HG03095 (cell line): ENCODE results near the gene PTH1R.

Experiments used
- ATAC-seq: cut with Tn5 transposase; IDR thresholded peaks from one replicate; pipeline ENCODE4 v1.9.1; 2021; ENCODE audit warnings: moderate library complexity; ENCODE audit not compliant: unreplicated experiment

Gene PTH1R

GRCh38 chr3:46926871-46927717 lies 49.6 kb downstream of the PTH1R start:
- peak; percentile 51 for ATAC-seq

GRCh38 chr3:46927718-46928073 lies 50.2 kb downstream of the PTH1R start:
- ATAC-seq: no peak

DNA sequence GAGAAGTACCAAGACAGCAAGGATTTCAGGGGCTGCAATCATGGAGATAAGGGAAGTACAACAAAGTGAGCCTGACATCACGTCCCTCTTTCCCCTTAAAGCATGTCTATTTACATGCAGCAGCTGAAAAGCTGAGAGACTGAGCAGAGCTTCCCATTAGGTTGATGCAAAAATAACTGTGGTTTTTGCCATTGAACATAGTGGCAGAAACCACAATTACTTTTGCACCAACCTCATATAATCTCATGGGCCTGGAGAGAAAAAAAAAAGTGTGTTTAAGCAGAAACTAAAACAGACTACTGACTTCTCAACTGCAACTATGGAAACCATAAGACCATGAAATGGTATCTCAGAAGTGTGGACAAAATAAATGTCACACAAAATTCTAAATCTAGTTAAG lies 50.8 kb downstream of the PTH1R start:
- ATAC-seq: no peak

- no peak for ATAC-seq
Observed at GRCh38 chr3:46929324-46929723, 51.8 kb downstream of the PTH1R start.

GRCh38 chr3:46930166-46930944 lies 52.8 kb downstream of the PTH1R start:
- no peak for ATAC-seq

DNA sequence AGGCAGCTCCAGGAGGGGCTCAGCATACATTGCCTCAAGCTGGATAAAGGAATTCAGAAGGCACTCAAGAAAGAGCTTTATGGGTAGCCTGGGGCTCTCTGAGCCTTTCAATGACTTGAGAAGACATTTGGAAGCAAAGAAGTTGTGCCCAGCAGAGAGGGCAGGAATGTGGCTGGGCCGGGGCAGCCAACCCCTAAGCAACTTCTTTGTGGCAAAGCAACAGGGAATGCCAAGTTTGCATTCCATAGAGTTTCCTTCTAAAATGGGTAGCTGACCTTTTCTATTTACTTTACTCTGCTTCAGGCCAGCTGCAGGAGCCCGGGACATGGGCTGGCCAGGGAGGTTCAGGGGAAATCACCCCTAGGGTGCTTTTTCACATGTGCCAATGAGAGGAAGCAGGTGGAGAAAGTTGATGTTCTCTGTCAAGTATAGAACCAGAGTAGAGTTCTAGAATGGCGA lies 53.5 kb downstream of the PTH1R start:
- no peak for ATAC-seq

DNA sequence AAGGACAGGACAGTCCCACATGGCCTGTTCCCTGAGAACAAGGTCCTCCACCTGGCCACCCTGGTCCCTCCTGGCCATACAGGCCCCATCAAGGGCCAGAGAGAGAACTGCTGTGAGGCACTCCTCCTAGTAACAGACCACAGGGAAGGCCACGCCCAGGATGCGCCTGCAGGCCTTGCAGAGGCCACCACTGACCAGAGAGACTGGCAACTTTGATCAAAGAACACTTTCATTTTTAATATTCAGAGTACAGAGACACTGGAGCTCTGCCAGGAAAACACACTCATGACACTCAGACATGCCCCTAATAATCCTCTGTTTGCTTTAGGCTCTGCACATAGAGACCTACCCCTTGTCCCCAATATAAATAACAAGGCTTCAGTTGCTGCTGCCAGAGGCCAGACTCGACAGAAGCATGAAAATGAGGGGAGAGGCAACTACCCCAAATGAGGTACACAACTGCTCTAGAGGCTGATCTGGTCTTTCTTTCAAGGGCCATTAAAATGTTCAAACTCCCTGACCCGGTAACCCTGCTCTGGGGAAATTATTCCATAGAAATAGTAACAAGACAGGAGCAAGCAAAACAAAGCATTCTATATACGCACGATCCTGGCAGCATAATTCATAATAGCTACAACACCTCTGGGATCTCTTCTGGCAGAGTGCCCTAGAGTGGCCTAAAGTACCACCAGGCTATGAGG lies 54.3 kb downstream of the PTH1R start:
- ATAC-seq: no peak

GRCh38 chr3:46932455-46933225 lies 55.1 kb downstream of the PTH1R start:
- ATAC-seq: no peak

DNA sequence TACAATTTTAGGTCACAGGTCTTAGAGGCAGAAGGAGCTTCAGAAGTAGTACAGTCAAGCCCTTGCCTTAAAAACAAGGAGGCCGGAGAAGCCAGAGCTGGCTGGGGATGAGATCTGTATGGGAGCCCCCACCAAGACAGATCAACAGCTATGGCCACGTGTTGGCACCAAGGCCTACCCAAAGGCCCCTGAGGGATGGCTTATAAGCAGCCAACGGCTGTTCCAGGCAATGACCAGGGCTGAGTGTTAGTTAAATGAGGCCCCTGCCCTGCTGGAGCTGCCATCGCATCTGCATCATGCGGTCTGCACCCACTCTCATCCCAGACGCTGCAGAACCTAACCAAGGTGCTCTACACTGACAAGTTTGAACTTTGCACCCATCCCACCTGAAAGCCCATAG lies 55.7 kb downstream of the PTH1R start:
- no peak for ATAC-seq

DNA sequence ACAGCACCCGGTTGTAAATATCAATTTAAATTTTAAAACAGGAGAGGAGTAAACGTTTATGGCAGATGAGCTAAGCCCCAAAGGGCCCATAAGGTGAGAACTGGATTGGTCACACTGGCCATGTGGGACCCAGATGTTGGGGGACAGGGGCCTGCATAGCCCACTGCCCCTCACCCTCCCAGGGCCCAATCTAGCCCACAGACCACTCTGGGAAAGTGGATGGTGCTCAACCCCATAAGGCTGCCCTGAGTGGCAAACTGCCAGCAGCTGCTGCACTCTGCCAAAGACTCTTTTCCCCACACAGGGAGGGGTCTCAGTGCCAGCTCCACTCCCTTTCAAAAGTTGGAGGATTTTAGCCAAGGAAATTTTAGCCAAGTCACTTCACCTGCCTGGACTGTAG lies 56.6 kb downstream of the PTH1R start:
- no peak for ATAC-seq

DNA sequence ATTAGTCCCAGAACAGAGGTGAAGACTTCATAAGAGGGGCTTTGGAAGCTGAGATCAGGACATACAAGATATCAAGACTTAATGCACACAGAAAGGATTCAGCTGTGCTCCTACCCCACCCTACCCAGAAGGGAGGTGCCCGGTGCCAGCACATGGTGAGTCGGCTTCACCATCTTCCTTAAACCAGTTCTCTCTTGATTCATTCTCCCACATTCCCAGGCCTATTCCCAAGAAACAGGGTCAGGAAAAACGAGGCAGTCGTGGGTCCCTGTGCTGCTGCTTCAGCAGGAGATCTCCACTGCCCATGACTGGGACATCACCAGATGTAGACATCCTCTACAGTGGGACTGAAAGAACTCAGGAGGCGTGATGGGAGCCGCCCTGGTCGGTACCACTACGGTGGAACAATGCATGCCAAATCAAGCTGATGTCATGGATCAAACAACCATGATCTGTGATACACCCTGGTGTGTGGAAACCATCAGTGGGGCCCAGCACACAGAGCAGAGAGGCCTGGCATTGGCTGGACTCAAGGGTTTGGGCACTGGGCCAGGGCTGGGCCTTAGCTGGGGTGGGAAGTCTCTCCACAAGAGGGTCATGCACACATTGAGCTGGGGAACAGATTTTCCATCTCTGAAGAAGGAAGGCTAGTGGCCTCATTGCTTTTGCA lies 57.1 kb downstream of the PTH1R start:
- ATAC-seq: no peak

DNA sequence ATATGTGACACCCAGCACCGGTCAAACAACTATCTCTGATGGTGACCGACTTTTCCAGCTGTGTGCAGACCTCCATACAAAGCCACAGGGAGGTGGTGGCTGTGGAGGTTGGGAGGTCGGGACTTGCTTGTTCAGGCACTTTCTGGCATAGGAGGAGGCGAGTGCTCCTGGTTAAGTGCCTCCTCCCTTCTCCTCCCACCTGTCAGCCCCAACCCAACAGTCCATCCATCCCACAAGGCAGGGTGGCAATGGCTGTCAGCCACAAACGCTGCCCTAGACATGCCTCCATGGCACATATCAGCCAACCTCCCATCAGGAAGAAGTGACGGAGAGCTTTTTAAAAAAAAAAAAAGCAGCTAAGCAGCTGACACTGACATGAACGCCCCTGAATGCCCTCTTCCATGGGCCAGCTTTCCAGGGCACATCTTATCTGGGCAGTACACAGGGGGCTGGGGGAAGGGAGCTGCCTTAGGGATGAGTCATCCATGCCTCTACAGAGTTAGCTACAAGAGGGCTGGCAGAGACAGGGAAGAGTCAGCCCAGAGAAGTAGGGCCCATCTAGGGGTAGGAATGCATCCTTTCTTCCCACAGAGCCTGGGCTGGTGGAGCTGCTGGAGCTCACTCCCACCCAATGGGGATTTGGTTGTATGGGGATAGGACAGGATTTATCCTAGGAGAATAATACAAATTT lies 57.8 kb downstream of the PTH1R start:
- ATAC-seq: no peak

DNA sequence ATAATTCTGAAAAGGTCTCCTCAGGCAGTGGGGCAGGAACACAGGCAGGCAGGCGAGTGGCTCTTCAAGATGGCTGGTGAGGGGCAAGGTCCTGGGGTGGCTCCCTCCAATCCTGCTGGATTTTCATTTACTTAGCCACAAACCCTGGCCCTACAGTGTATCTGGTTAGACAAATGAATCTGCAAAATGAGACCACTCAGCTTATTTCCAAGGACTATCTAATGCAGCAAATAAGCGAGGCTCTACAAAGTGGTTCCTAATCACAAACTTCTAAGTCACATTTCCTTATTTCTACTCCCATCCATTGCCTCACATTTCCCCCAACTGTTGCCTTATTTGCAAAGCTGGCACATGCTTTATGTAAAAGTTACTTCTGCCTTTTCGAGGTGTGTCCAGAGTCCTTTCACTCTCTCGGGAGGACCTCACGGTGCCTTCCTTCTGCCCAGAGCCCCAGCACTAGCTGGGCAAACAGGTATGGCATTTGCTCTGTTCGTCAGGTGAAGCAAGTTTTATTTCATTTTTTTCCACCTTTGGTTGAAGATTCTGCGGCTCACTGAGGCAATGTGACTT lies 58.6 kb downstream of the PTH1R start:
- ATAC-seq: no peak

DNA sequence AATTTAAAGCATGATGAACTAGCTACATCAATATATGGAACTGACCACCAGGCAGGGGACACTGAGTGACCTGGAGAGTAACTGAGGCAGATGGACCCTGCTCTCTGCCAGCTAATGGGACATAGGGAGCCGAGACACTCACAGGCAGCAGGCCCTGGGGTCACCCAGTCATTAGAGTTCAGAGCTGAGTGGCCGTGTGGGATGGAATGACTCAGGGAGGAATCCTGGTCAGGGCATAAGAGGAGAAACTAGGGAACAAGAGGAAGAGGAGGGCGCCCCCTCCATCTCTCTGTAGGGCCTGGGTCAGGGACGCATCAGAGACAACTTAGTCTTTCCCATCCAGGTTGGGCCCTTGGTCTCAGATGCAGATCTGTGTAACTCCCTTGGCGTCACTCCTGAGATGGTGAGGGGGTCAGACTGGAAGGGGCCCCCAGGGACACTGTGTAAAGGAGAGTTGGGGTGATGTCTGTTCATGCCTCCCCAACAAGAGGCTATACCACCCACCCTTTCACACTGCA lies 59.3 kb downstream of the PTH1R start:
- no peak for ATAC-seq

DNA sequence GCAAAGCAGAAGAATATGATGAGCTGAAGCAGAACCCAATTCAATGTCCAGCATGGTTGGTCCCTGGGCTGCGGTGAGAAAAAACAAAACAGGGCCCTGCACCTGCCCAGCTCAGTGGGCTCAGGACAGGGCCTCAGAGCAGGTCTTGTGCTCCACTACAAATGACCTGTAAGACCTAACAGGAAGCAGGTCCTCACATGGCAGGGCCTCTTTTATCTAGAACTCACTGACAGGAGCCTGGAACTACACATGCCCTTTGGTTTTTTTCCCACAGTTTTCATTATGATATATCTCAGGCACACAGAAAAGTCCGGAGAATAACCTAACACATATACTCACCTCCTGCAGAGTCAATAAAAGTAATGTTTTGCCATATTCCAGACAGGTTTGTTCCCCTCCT lies 60.6 kb downstream of the PTH1R start:
- ATAC-seq: no peak

DNA sequence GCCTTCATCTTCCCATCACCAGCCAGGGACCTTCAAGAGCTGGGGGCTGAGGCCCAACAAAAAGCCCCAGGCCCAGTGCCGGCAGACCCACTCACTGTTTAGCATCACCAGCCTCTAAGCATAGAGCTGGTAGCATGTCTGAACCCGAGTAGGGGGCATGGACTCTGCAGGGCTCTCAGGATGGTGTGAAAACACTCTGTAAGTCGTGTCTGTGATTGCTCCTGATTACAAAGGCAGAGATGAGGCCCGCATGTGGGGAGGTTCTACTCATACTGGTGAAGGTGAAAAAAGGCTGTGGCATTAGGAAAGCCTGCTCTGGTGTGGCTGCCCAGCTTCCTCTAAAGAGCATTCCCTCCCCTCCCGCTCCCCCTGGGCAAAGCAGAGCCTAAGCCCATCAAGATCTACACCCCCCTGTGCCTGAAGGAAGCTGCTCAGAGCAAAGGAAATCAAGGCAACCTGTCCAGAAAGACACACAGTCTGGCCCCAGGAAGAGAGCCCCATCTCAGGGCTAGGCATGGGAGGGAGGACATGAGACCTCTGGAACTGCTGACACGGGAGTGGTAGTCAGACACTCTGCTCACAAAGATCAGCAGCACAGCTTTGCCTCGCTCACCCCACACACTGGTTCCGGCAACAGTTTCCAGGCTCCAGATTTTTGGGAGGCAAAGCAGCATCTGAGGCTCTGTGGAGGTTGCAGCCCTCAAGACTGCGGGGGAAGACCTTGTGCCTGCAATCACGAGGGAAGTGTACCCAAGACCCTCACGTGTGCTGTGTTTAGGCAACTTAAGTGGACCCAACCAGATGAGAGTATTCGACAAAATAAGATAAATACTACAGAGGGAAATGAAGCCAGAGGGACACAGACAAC lies 62.3 kb downstream of the PTH1R start:
- no peak for ATAC-seq

- ATAC-seq: no peak
Observed at GRCh38 chr3:46942076-46942475, 64.6 kb downstream of the PTH1R start.
